PC-3 (cell line): ENCODE data around the gene MRPL51. TPM values are rescaled to one million over a fixed set of nuclear protein-coding genes. Genes with fewer than 3 reads are reported as not detected.

Source experiments
- ATAC-seq: fragments of 200-7000 bp; cut with Tn5 transposase; 2 replicates; pipeline ENCODE4 v1.9.1; 2020; ENCODE audit warnings: mild to moderate bottlenecking, moderate library complexity
- BruUV-seq: library from RNA; stranded (reverse); fragments of 400-500 nt; replicated peaks from 2 replicates; lab custom pipeline; 2021; lab: Mats Ljungman, UMichigan
- CTCF ChIA-PET: fragments of 300-600 bp; sonication (Branson Sonifier 250); formaldehyde crosslinking; loops from one replicate; lab custom pipeline; 2022; ENCODE audit warnings: antibody characterized with exemption; lab: Charles Lee
- POLR2A ChIA-PET: fragments of 300-600 bp; sonication (Branson Sonifier 250); formaldehyde crosslinking; loops from one replicate; lab custom pipeline; 2022; ENCODE audit warnings: antibody characterized with exemption; ENCODE audit not compliant: unreplicated experiment; lab: Charles Lee
- DNase-seq: peaks from one replicate; pipeline ENCODE4 v3.0.0-alpha.2; 2015
- H2AFZ ChIP-seq: fragments of 300-600 bp; sonication (generic); 2 replicates; pipeline ENCODE4 v1.6.0; 2016; ENCODE audit warnings: antibody characterized with exemption, low read length
- H3F3A ChIP-seq: fragments of 300-600 bp; sonication (generic); one replicate; pipeline ENCODE4 v1.6.0; 2017; ENCODE audit warnings: antibody characterized with exemption, low read length, control low read depth, mild to moderate bottlenecking; ENCODE audit not compliant: unreplicated experiment
- H3K27ac ChIP-seq: fragments of 300-600 bp; sonication (generic); 2 replicates; pipeline ENCODE4 v1.5.1; 2016; ENCODE audit warnings: mild to moderate bottlenecking, low read length
- H3K27me3 ChIP-seq: fragments of 300-600 bp; sonication (generic); 2 replicates; pipeline ENCODE4 v1.6.1; 2016; ENCODE audit warnings: low read length, mixed read lengths
- H3K36me3 ChIP-seq: fragments of 300-600 bp; sonication (generic); 2 replicates; pipeline ENCODE4 v1.6.1; 2016; ENCODE audit warnings: low read depth, mixed run types, low read length, mixed read lengths
- H3K4me1 ChIP-seq: fragments of 300-600 bp; sonication (generic); 2 replicates; pipeline ENCODE4 v1.5.1; 2016; ENCODE audit warnings: low read length; ENCODE audit not compliant: insufficient read depth
- H3K4me2 ChIP-seq: fragments of 300-600 bp; sonication (generic); 2 replicates; pipeline ENCODE4 v1.6.0; 2016; ENCODE audit warnings: low read length
- H3K4me3 ChIP-seq: fragments of 300-600 bp; sonication (generic); 2 replicates; pipeline ENCODE4 v1.5.1; 2016; ENCODE audit warnings: mild to moderate bottlenecking, low read length, mixed read lengths
- H3K79me2 ChIP-seq: fragments of 300-600 bp; sonication (generic); 2 replicates; pipeline ENCODE4 v1.6.1; 2017; ENCODE audit warnings: low read length, mixed read lengths
- H3K9ac ChIP-seq: fragments of 300-600 bp; sonication (generic); 2 replicates; pipeline ENCODE4 v1.6.0; 2016; ENCODE audit warnings: mild to moderate bottlenecking, low read length
- H3K9me2 ChIP-seq: fragments of 300-600 bp; sonication (generic); replicated peaks from 2 replicates; pipeline ENCODE4 v1.6.1; 2016; ENCODE audit warnings: mixed run types, low read length, mixed read lengths
- H3K9me3 ChIP-seq: fragments of 300-600 bp; sonication (generic); 2 replicates; pipeline ENCODE4 v1.6.1; 2016; ENCODE audit warnings: low read length, mixed read lengths
- H4K20me1 ChIP-seq: fragments of 300-600 bp; sonication (generic); 2 replicates; pipeline ENCODE4 v1.6.1; 2016; ENCODE audit warnings: low read length, mixed read lengths
- EZH2 ChIP-seq: fragments of 300-600 bp; sonication (generic); IDR thresholded peaks from one replicate; pipeline ENCODE4 v1.6.1; 2017; ENCODE audit warnings: antibody characterized with exemption, mild to moderate bottlenecking, low read length; ENCODE audit not compliant: unreplicated experiment
- EZH2phosphoT487 ChIP-seq: fragments of 300-600 bp; sonication (generic); IDR thresholded peaks from 2 replicates; pipeline ENCODE4 v1.6.1; 2018; ENCODE audit warnings: mild to moderate bottlenecking, antibody characterized with exemption, low read length, borderline replicate concordance
- intact Hi-C: fragments of 100-400 bp; cut with micrococcal nuclease; formaldehyde crosslinking; loops from 2 replicates; pipeline ENCODE4 v1.9.0; 2023
- total RNA-seq: library from RNA; depleted of rRNA; stranded (reverse); fragments of >200 nt; gene quantifications from 2 replicates; pipeline ENCODE4 v1.2.3, GENCODE V29; 2014
- TF ChIP-seq, protein P1 (sequence below): fragments of 300-600 bp; sonication (generic); conservative IDR thresholded peaks from 2 replicates; pipeline ENCODE4 v1.5.1; 2017; ENCODE audit warnings: antibody characterized with exemption, low read depth, mild to moderate bottlenecking, low read length

Gene MRPL51
- total RNA-seq, 1 experiment from 2014 or later = 157 TPM

DNA sequence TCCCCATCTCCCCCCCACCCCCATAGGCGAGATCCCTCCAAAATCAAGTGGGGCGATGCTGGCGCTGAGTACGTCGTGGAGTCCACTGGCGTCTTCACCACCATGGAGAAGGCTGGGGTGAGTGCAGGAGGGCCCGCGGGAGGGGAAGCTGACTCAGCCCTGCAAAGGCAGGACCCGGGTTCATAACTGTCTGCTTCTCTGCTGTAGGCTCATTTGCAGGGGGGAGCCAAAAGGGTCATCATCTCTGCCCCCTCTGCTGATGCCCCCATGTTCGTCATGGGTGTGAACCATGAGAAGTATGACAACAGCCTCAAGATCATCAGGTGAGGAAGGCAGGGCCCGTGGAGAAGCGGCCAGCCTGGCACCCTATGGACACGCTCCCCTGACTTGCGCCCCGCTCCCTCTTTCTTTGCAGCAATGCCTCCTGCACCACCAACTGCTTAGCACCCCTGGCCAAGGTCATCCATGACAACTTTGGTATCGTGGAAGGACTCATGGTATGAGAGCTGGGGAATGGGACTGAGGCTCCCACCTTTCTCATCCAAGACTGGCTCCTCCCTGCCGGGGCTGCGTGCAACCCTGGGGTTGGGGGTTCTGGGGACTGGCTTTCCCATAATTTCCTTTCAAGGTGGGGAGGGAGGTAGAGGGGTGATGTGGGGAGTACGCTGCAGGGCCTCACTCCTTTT lies 44.0 kb upstream of the MRPL51 start:
- CTCF ChIA-PET = no interaction called here
- DNase-seq (no peak), ATAC-seq (no peak)
- no peak overlapping the region for H3K27ac ChIP-seq
- no peak for TF ChIP-seq EZH2
- no peak for TF ChIP-seq EZH2phosphoT487
- TF ChIP-seq, protein P1, sequence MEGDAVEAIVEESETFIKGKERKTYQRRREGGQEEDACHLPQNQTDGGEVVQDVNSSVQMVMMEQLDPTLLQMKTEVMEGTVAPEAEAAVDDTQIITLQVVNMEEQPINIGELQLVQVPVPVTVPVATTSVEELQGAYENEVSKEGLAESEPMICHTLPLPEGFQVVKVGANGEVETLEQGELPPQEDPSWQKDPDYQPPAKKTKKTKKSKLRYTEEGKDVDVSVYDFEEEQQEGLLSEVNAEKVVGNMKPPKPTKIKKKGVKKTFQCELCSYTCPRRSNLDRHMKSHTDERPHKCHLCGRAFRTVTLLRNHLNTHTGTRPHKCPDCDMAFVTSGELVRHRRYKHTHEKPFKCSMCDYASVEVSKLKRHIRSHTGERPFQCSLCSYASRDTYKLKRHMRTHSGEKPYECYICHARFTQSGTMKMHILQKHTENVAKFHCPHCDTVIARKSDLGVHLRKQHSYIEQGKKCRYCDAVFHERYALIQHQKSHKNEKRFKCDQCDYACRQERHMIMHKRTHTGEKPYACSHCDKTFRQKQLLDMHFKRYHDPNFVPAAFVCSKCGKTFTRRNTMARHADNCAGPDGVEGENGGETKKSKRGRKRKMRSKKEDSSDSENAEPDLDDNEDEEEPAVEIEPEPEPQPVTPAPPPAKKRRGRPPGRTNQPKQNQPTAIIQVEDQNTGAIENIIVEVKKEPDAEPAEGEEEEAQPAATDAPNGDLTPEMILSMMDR = no peak
- no TSS peak for BruUV-seq
- H3K9me3 ChIP-seq = no peaks in the 10 kb centered on the region
- no peaks in the 10 kb centered on the region for H3K9me2 ChIP-seq
- H4K20me1 ChIP-seq = peaks cover 42% of the 10 kb centered on the region
- H3K4me1 ChIP-seq = peaks cover 42% of the 10 kb centered on the region
- intact Hi-C loops = no loop called here
- H3K36me3 ChIP-seq = peaks cover 34% of the 10 kb centered on the region
- peaks cover 22% of the 10 kb centered on the region for H3F3A ChIP-seq
- peaks cover 47% of the 10 kb centered on the region for H3K79me2 ChIP-seq
- H3K4me3 ChIP-seq = peak overlapping the region; percentile 97
- H3K27me3 ChIP-seq = no peaks in the 10 kb centered on the region
- H3K9ac ChIP-seq = no peak overlapping the region
- H3K4me2 ChIP-seq = peak overlapping the region; percentile 99
- H2AFZ ChIP-seq = no peak overlapping the region
- POLR2A ChIA-PET = no interaction called here

DNA sequence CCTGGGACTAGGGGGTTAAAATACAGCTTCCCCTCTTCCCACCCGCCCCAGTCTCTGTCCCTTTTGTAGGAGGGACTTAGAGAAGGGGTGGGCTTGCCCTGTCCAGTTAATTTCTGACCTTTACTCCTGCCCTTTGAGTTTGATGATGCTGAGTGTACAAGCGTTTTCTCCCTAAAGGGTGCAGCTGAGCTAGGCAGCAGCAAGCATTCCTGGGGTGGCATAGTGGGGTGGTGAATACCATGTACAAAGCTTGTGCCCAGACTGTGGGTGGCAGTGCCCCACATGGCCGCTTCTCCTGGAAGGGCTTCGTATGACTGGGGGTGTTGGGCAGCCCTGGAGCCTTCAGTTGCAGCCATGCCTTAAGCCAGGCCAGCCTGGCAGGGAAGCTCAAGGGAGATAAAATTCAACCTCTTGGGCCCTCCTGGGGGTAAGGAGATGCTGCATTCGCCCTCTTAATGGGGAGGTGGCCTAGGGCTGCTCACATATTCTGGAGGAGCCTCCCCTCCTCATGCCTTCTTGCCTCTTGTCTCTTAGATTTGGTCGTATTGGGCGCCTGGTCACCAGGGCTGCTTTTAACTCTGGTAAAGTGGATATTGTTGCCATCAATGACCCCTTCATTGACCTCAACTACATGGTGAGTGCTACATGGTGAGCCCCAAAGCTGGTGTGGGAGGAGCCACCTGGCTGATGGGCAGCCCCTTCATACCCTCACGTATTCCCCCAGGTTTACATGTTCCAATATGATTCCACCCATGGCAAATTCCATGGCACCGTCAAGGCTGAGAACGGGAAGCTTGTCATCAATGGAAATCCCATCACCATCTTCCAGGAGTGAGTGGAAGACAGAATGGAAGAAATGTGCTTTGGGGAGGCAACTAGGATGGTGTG lies 43.1 kb upstream of the MRPL51 start:
- peaks cover 36% of the 10 kb centered on the region for H3K36me3 ChIP-seq
- ChIA-PET POLR2A (no interaction called here), CTCF (no interaction called here)
- H3K27ac ChIP-seq = peak overlapping the region; percentile 99
- no peaks in the 10 kb centered on the region for H3K9me2 ChIP-seq
- BruUV-seq = no TSS peak
- TF ChIP-seq, protein P1 = no peak
- TF ChIP-seq EZH2 = no peak
- TF ChIP-seq EZH2phosphoT487 = no peak
- H3F3A ChIP-seq = peaks cover 22% of the 10 kb centered on the region
- H4K20me1 ChIP-seq = peaks cover 42% of the 10 kb centered on the region
- ATAC-seq (no peak), DNase-seq (no peak)
- H3K4me2 ChIP-seq = peak overlapping the region; percentile 99
- H3K9ac ChIP-seq = peak overlapping the region; percentile 96
- H3K79me2 ChIP-seq = peaks cover 47% of the 10 kb centered on the region
- no peak overlapping the region for H2AFZ ChIP-seq
- intact Hi-C loops = loop anchor here (2.0 kb wide), 1 partner anchor 199 kb away; no protein-coding TSS in a partner anchor
- H3K4me3 ChIP-seq = peak overlapping the region; percentile 97
- no peaks in the 10 kb centered on the region for H3K9me3 ChIP-seq
- peaks cover 48% of the 10 kb centered on the region for H3K4me1 ChIP-seq
- H3K27me3 ChIP-seq = no peaks in the 10 kb centered on the region
